ENCODE measurements around the gene NDUFV3. TPM values are rescaled to one million over a fixed set of nuclear protein-coding genes. Genes with fewer than 3 reads are reported as not detected.

Gene NDUFV3
- total RNA-seq, 1 donor from 2014 or later: 61.0 TPM

DNA sequence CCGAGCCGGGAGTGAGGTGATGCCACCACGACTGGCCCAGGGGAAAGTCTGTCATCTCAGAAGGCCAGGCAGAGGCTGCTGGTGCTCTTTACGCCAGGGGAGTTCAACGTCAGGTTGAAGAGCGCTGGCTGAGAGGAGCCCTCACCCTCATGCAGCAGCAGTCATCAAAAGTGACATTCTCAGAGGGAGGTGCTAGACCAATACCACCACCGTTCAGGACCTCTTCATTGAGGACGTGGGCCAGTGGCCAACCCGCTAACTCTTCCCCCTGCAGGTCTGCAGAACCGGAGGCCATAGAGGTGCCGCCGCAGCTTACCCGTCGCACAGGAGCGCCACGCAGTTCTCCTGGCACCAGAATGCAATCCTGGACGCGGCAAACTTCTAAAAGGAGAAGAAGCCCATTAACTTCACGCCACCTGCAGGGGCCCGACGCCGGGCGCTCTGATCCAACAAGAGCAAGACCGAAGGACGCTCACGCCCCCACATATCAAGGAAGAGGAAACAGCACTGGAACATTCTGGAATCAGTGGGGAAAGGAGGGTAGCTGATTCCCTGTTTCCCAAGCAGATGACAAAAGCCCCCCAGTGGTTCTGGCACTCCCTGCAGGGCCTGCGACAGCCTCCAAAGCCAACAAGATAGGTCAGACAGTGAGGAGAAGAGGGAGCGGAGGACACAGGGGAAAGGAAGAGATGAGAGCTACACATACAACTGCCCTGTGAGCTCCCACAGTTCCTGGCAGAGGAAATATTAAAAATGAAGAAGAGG, 38.7 kb upstream of the NDUFV3 start:
- no peak for ATAC-seq
- intact Hi-C loops (cut with DNase I): no loop called here
- no peak for DNase-seq (ENCODE audit: missing footprints)

DNA sequence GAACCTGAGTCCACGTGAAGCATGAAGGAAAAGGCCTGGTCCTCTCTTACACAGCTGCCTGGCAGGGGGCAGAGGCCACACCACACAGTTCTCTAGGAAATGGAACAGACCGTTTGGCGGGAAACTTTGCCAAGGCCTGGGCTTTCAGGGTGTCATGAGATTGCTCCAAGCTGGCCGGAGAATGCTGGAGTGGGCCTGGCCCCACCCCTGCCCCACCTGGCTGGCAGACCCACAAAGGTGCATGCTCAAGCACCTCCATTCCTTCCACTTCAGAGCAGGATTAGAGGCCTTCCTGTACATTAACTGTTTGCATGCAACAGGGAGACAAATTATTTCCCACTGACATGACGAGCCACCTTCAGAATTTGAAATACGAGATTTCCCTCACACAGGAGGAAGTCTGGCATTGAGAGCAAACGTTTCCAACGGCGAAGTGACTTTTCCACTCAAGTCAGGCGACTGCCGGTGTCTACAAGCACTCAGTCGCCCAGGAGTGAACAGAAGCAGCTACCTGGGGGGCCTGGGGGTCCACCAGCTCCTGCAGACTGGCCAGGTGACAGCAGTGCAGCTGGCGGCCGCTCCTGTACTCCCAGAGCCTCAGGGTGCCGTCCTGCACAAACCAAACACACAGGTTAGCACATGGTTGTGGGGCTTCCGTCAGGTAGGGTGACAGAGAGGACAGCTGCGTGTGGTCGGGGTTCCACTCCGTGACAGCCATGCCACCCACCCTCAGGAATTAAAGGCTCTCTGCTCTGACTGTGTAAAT, 37.8 kb upstream of the NDUFV3 start:
- ATAC-seq: no peak
- peak; percentile 45 for DNase-seq (ENCODE audit: missing footprints)
- intact Hi-C loops (cut with DNase I): no loop called here

GRCh38 chr21:42855937-42856335, 37.2 kb upstream of the NDUFV3 start:
- intact Hi-C loops (cut with DNase I): no loop called here
- no peak for ATAC-seq
- DNase-seq (ENCODE audit: missing footprints): no peak

- ATAC-seq (no peak), DNase-seq (ENCODE audit: missing footprints) (peak; percentile 39)
- intact Hi-C loops (cut with DNase I): no loop called here
Observed at GRCh38 chr21:42857216-42857615, 35.9 kb upstream of the NDUFV3 start.

GRCh38 chr21:42858185-42858847, 34.8 kb upstream of the NDUFV3 start:
- intact Hi-C loops (cut with DNase I): no loop called here
- ATAC-seq: no peak

GRCh38 chr21:42858957-42859890, 33.9 kb upstream of the NDUFV3 start:
- intact Hi-C loops (cut with DNase I): no loop called here
- DNase-seq (ENCODE audit: missing footprints): peak; percentile 44
- ATAC-seq: no peak

More at GRCh38 chr21:42858185-42858847, 34.8 kb upstream of the NDUFV3 start:
- peak; percentile 53 for DNase-seq (ENCODE audit: missing footprints)

- no peak for DNase-seq (ENCODE audit: missing footprints)
- intact Hi-C loops (cut with DNase I): no loop called here
- no peak for ATAC-seq
Observed at GRCh38 chr21:42859891-42860230, 33.2 kb upstream of the NDUFV3 start.

DNA sequence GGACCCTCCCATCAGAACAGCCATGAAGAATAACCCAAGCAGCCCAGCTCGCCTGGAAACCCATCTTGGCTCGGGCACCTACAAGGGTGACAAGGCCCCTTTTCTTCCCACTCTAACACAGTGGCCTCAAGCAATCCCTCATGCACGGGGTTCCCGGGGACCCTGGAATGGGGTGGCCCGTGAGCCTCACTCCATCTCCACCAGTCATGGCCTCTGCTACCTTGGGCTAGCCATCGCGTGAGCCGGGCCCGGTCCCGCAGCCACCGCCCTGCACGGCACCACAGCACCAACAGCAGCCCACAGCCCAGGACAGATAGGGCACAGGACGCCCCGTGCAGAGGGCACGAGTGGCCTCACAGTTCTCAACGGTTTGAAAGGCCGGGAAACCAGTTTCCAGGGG, 32.8 kb upstream of the NDUFV3 start:
- intact Hi-C loops (cut with DNase I): no loop called here
- ATAC-seq (no peak), DNase-seq (ENCODE audit: missing footprints) (peak; percentile 57)

DNA sequence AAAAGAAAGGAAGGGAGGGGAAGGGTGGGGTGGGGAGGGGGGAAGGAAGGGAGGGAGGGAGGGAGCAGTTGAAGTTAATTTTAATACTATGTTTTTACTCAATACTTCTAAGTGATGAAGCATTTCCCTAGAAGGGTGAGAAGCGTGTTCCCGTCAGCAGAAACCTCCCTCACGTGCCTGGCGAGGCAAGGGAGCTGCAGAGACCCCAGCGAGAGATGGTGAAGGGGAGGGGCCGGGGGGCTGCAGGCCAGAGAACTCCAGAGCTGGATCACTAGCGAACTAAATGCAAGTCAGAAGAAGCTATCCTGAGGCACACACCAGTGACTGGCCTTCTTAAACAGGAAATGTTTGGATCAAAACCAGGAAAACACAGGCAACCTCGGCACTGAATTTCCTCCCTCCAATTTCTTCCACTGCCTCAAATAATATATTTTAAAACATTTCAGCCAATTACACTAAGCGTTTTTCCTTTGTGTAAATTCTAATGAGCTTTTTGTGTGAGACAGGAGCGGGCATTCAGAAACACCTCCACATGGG, 31.7 kb upstream of the NDUFV3 start:
- ATAC-seq: no peak
- intact Hi-C loops (cut with DNase I): no loop called here

DNA sequence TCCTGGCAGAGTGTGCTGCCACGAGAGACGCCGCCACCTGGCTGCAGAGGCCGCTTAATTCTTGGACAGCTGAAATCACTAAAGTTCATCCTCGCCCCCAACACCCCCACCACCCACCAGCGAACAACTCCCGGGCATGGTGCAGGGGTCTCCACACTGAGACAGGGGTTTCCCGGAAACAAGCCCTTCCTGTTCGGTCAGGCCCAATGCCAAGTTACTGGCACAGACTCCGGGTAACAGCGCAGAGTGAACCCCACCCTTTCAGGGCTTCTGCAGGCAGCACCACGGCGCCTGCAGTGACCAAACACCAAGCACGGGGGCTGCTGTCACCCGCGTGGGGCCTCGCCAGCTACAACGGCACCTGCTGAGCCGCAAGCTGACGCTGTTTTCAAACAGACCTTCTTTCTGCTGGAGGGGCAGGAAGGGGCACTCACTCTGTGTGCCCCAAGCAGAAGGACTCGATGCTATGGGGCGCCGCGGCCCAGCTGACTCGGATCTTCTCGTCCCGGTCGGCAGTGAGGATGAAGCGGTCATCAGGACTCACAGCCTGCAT, 31.2 kb upstream of the NDUFV3 start:
- intact Hi-C loops (cut with DNase I): no loop called here
- ATAC-seq (no peak), DNase-seq (ENCODE audit: missing footprints) (peak; percentile 58)

More for the DNA sequence above, 31.7 kb upstream of the NDUFV3 start:
- DNase-seq (ENCODE audit: missing footprints): peak; percentile 9

DNA sequence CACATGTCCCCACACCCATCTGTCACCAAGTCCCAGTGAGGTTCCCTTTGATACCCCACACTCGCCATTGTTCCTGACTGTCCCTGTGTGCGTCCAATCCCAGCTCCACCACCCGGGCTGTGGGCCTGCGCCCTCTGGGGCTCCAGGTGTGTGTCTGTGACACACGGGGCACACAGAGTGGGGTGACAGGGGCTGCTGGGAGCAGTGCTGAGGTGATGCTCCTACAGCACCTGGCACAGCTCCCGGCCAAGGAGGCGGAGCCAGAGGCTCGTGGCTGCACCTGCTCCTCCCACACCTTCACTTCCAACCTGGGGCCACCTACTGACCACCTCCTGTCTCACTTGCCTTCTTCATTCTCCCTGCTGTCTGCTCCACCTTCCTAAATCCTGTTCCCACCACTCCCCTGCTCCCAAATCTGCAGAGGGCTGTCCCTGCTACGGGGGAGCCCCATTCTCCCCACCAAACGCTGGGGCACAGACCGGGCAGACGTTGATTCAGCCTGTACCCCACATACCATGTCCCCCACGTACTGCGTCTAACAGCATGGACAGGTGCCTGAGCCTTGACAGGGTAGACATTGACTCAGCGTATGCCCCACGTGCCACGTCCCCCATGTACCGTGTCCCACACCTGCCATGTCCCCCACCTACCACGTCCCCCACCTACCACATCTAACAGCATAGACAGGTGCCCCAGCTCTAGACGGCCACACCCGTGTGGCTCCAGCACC, 30.2 kb upstream of the NDUFV3 start:
- ATAC-seq (no peak), DNase-seq (ENCODE audit: missing footprints) (peak; percentile 48)
- intact Hi-C loops (cut with DNase I): no loop called here

- DNase-seq (ENCODE audit: missing footprints) (peak; percentile 3), ATAC-seq (no peak)
- intact Hi-C loops (cut with DNase I): no loop called here
Observed at GRCh38 chr21:42863504-42863870, 29.6 kb upstream of the NDUFV3 start.

GRCh38 chr21:42864286-42864685, 28.8 kb upstream of the NDUFV3 start:
- ATAC-seq (no peak), DNase-seq (ENCODE audit: missing footprints) (peak; percentile 45)
- intact Hi-C loops (cut with DNase I): no loop called here

GRCh38 chr21:42864815-42865775, 28.0 kb upstream of the NDUFV3 start:
- DNase-seq (ENCODE audit: missing footprints) (peak; percentile 72), ATAC-seq (peak; percentile 38)
- intact Hi-C loops (cut with DNase I): no loop called here

DNA sequence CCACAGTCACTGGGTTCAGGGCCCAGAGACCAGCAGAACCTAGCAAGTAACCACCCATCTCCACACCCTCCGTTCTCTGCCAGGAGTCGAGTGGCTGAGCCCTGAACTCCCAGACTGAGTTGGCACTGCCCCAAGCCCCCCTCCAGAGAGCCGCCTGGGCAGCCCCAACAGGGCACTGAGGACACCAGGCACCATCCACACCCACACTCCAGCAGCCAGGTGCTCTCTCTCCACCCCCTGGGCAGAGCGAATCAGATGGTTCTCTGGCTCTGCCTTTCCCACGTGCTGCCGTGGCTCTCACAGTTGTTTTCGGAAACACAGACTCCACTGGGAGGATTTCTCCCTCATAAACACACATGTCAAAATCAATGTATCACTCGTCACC, 27.3 kb upstream of the NDUFV3 start:
- ATAC-seq: peak; percentile 67
- intact Hi-C loops (cut with DNase I): no loop called here
- DNase-seq (ENCODE audit: missing footprints): peak; percentile 76

DNA sequence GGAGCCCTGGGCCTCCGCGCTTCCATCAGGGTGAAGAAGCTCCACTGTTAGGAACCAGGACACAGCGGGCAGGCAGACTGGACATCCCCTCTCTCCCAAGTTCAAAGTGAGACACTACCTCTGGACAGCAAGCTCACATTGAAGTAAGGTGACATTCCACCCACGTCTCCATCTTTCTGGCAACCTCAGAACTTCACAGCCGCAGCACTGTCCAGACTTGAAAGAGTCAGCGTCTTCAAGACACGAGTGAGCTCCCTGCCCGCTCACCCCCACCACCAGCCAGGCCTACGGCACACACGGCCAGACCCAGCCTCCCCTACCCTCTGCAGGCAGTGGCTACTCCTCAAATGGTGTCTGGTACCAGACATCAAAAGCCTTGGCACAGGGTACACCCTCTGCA, 24.9 kb upstream of the NDUFV3 start:
- DNase-seq (ENCODE audit: missing footprints) (peak; percentile 11), ATAC-seq (no peak)
- intact Hi-C loops (cut with DNase I): no loop called here

GRCh38 chr21:42873096-42873495, 20.0 kb upstream of the NDUFV3 start:
- intact Hi-C loops (cut with DNase I): no loop called here
- DNase-seq (ENCODE audit: missing footprints) (peak; percentile 13), ATAC-seq (no peak)
